Caco-2 (cell line): Measurements from ENCODE around the gene ELMO1. TPM values are rescaled to one million over a fixed set of nuclear protein-coding genes. Genes with fewer than 3 reads are reported as not detected.

ENCODE experiments used
- BruUV-seq: library from RNA; stranded (reverse); fragments of 400-500 nt; replicated peaks from 2 replicates; lab custom pipeline; 2021; lab: Mats Ljungman, UMichigan
- CTCF ChIA-PET: fragments of 300-600 bp; sonication (Branson Sonifier 250); formaldehyde crosslinking; loops from one replicate; lab custom pipeline; 2022; ENCODE audit warnings: antibody characterized with exemption; lab: Charles Lee
- POLR2A ChIA-PET: fragments of 300-600 bp; sonication (Branson Sonifier 250); formaldehyde crosslinking; loops from one replicate; lab custom pipeline; 2022; ENCODE audit warnings: antibody characterized with exemption; lab: Charles Lee
- DNase-seq, 2 experiments: peaks; one replicate each; pipeline versions ENCODE4 v3.0.0 to v3.0.0-alpha.2; 2020 to 2022
- H3K27me3 ChIP-seq: replicated peaks from 2 replicates; pipeline ENCODE4 v1.6.0; 2011; ENCODE audit warnings: low read length; ENCODE audit not compliant: control insufficient read depth, insufficient read depth
- H3K36me3 ChIP-seq: 2 replicates; pipeline ENCODE4 v1.5.1; 2011; ENCODE audit warnings: low read length; ENCODE audit not compliant: control insufficient read depth, insufficient read depth
- H3K4me1 ChIP-seq: fragments of 250-450 bp; sonication (Bioruptor Pico); 2 replicates; pipeline ENCODE4 v1.5.1; 2020; ENCODE audit warnings: mild to moderate bottlenecking
- H3K4me3 ChIP-seq: 2 replicates; pipeline ENCODE4 v1.5.1; 2011; ENCODE audit warnings: low read depth, mild to moderate bottlenecking, control low read depth, low read length
- H3K9me3 ChIP-seq: fragments of 250-450 bp; sonication (Bioruptor Pico); 2 replicates; pipeline ENCODE4 v1.5.1; 2020; ENCODE audit warnings: mild to moderate bottlenecking, moderate library complexity
- H3K27ac Mint-ChIP-seq: one replicate; pipeline ENCODE4 v1.8.0; 2022; ENCODE audit warnings: mixed read lengths; ENCODE audit not compliant: unreplicated experiment
- H3K27me3 Mint-ChIP-seq: one replicate; pipeline ENCODE4 v1.8.0; 2022; ENCODE audit warnings: mixed read lengths; ENCODE audit not compliant: insufficient read depth, unreplicated experiment
- H3K36me3 Mint-ChIP-seq: one replicate; pipeline ENCODE4 v1.8.0; 2022; ENCODE audit warnings: mild to moderate bottlenecking, mixed read lengths; ENCODE audit not compliant: insufficient read depth, unreplicated experiment
- H3K4me1 Mint-ChIP-seq: one replicate; pipeline ENCODE4 v1.8.0; 2022; ENCODE audit warnings: low read depth, mixed read lengths; ENCODE audit not compliant: unreplicated experiment
- H3K4me3 Mint-ChIP-seq: one replicate; pipeline ENCODE4 v1.8.0; 2022; ENCODE audit warnings: mild to moderate bottlenecking, moderate library complexity, mixed read lengths; ENCODE audit not compliant: unreplicated experiment
- H3K9me3 Mint-ChIP-seq: one replicate; pipeline ENCODE4 v1.8.0; 2022; ENCODE audit warnings: mixed read lengths; ENCODE audit not compliant: unreplicated experiment
- intact Hi-C: fragments of 100-400 bp; cut with micrococcal nuclease; formaldehyde crosslinking; loops from one replicate; pipeline ENCODE4 v1.10.0; 2022; ENCODE audit not compliant: unreplicated experiment
- total RNA-seq: library from RNA; stranded (reverse); gene quantifications from 2 replicates; pipeline ENCODE4 v1.2.3, GENCODE V29; 2022
- TF ChIP-seq, protein P1 (sequence below), 2 experiments: fragments of 200-600 bp in 1 of 2; IDR thresholded peaks; 1 replicate in 1 of 2; 2 replicates in 1 of 2; pipeline versions ENCODE4 v1.5.1 to v1.8.0; 2011 to 2022; ENCODE audit warnings: antibody characterized with exemption in 1 of 2, control low read depth in 1 of 2, inconsistent platforms in 1 of 2, low read depth in 1 of 2, low read length in 1 of 2, mild to moderate bottlenecking in 1 of 2, moderate library complexity in 1 of 2; ENCODE audit not compliant: insufficient read depth in 1 of 2, severe bottlenecking in 1 of 2, unreplicated experiment in 1 of 2

ELMO1 gene
- total RNA-seq, 1 experiment from 2014 or later: 0.14 TPM

DNA sequence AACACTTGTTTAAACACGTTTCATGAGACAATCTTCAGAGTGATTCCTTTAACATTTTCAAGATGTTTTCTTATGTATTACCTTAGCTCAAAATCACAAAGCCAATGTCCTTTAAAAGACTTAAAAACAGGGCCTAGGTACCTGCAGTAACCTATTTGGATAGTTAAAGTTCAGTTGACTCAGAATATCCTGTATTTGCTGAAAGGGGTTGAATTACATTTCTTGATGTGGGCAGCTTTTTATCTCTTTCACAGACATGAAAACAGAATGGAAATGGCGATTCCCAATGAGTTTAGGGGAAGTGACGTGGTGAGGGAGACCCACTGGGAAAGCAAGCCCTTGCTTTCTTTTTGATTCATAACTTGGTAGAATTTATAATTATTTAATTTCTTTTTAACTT, 400.0 kb downstream of the ELMO1 start:
- Histone ChIP-seq H3K9me3 (no peaks in the 10 kb centered on the region), H3K27me3 (no peaks in the 10 kb centered on the region), H3K4me1 (peaks cover 16% of the 10 kb centered on the region), H3K4me3 (no peak overlapping the region), H3K36me3 (no peaks in the 10 kb centered on the region)
- Mint-ChIP-seq H3K4me3 (no peak overlapping the region), H3K27ac (no peak overlapping the region), H3K36me3 (no peaks in the 10 kb centered on the region), H3K9me3 (no peaks in the 10 kb centered on the region), H3K4me1 (no peaks in the 10 kb centered on the region), H3K27me3 (no peaks in the 10 kb centered on the region)
- intact Hi-C loops: loop anchor here (1.0 kb wide), 1 partner anchor 77 kb away; no protein-coding TSS in a partner anchor
- no TSS peak for BruUV-seq
- TF ChIP-seq, protein P1, sequence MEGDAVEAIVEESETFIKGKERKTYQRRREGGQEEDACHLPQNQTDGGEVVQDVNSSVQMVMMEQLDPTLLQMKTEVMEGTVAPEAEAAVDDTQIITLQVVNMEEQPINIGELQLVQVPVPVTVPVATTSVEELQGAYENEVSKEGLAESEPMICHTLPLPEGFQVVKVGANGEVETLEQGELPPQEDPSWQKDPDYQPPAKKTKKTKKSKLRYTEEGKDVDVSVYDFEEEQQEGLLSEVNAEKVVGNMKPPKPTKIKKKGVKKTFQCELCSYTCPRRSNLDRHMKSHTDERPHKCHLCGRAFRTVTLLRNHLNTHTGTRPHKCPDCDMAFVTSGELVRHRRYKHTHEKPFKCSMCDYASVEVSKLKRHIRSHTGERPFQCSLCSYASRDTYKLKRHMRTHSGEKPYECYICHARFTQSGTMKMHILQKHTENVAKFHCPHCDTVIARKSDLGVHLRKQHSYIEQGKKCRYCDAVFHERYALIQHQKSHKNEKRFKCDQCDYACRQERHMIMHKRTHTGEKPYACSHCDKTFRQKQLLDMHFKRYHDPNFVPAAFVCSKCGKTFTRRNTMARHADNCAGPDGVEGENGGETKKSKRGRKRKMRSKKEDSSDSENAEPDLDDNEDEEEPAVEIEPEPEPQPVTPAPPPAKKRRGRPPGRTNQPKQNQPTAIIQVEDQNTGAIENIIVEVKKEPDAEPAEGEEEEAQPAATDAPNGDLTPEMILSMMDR (IDR thresholded peaks at IDR 0.05; ENCODE audit: insufficient read depth in 1 of 2, low read depth in 1 of 2, low read length in 1 of 2, severe bottlenecking in 1 of 2, unreplicated experiment in 1 of 2): no peak
- POLR2A ChIA-PET: no interaction called here
- CTCF ChIA-PET: no interaction called here
- no peak for DNase-seq

DNA sequence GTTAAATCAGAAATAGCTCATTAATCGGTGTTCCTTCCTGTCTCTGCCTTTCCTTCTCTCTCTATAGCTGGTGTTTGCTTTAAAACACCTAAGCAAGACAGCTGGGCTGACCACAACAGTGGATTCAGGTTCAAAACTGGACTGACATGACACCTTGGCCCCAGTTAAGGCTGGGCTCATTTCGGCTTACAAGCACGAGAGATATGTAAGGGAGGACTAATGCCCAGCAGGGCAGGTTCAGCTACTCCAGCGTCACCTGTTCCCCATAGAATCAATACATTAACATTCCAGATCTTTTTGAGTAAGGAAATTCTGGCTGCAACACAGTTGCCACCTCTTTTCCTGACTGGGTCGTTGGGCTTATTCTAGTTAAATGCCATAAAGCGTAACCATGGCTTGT, 401.4 kb downstream of the ELMO1 start:
- Histone ChIP-seq H3K9me3 (no peaks in the 10 kb centered on the region), H3K27me3 (no peaks in the 10 kb centered on the region), H3K36me3 (no peaks in the 10 kb centered on the region), H3K4me1 (peaks cover 16% of the 10 kb centered on the region), H3K4me3 (no peak overlapping the region)
- TF ChIP-seq, protein P1 (IDR thresholded peaks at IDR 0.05; ENCODE audit: insufficient read depth in 1 of 2, low read depth in 1 of 2, low read length in 1 of 2, severe bottlenecking in 1 of 2, unreplicated experiment in 1 of 2): no peak
- POLR2A ChIA-PET: no interaction called here
- BruUV-seq: no TSS peak
- Mint-ChIP-seq H3K9me3 (no peaks in the 10 kb centered on the region), H3K4me1 (no peaks in the 10 kb centered on the region), H3K27ac (no peak overlapping the region), H3K36me3 (no peaks in the 10 kb centered on the region), H3K27me3 (no peaks in the 10 kb centered on the region), H3K4me3 (no peak overlapping the region)
- intact Hi-C loops: no loop called here
- CTCF ChIA-PET: no interaction called here
- peak; percentile 38 to 45 for DNase-seq

DNA sequence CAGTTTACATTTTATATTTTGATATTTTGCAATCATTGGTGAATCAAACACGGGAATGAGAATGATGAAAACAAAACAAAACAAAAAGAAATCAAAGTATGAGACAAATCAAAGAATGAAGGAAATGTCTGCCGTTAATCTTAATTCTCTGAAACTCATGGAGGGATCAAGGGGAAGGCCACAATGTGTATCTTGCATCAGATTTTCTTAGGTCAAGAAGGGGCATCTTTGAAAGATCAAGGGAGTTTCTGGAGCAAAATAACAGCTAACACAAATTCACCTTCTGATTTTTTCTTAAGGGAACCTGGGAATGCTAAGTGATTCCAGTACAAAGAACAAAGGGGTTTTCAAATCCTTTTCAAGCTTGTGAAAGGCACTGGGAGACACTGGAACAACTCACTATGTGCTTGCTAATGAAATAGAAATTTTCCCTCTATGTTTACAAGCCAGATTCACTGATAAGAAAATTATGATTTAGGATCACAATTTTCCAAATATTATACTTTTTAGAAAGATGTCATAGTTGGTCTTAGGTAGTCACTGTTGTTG, 402.1 kb downstream of the ELMO1 start:
- Histone ChIP-seq H3K4me3 (no peak overlapping the region), H3K4me1 (peaks cover 16% of the 10 kb centered on the region), H3K36me3 (no peaks in the 10 kb centered on the region), H3K27me3 (no peaks in the 10 kb centered on the region), H3K9me3 (no peaks in the 10 kb centered on the region)
- TF ChIP-seq, protein P1 (IDR thresholded peaks at IDR 0.05; ENCODE audit: insufficient read depth in 1 of 2, low read depth in 1 of 2, low read length in 1 of 2, severe bottlenecking in 1 of 2, unreplicated experiment in 1 of 2): no peak
- no peaks in the 10 kb centered on the region for H3K4me1 Mint-ChIP-seq
- POLR2A ChIA-PET: no interaction called here
- no peaks in the 10 kb centered on the region for H3K36me3 Mint-ChIP-seq
- CTCF ChIA-PET: no interaction called here
- no peaks in the 10 kb centered on the region for H3K9me3 Mint-ChIP-seq
- no TSS peak for BruUV-seq
- no peak for DNase-seq
- intact Hi-C loops: no loop called here
- H3K27me3 Mint-ChIP-seq: no peaks in the 10 kb centered on the region
- no peak overlapping the region for H3K27ac Mint-ChIP-seq
- no peak overlapping the region for H3K4me3 Mint-ChIP-seq
